BJ (cell line): Measurements from ENCODE around the gene SCAMP5. TPM values are rescaled to one million over a fixed set of nuclear protein-coding genes. Genes with fewer than 3 reads are reported as not detected.

Experiments used
- CTCF ChIA-PET: fragments of 350-600 bp; formaldehyde crosslinking; extraction: SDS; loops from one replicate; lab custom pipeline; 2021; ENCODE audit warnings: antibody characterized with exemption, inconsistent platforms; lab: Yijun Ruan, JAX
- POLR2A ChIA-PET: fragments of 300-600 bp; sonication (Branson Sonifier 250); formaldehyde crosslinking; extraction: SDS; loops from one replicate; lab custom pipeline; 2021; ENCODE audit warnings: antibody characterized with exemption; lab: Charles Lee
- DNase-seq: peaks from one replicate; pipeline ENCODE4 v3.0.0-alpha.2; 2011; ENCODE audit warnings: low read depth
- H3K27me3 ChIP-seq: 2 replicates; pipeline ENCODE4 v1.6.0; 2011; ENCODE audit warnings: low read length; ENCODE audit not compliant: control insufficient read depth, insufficient read depth
- H3K36me3 ChIP-seq: 2 replicates; pipeline ENCODE4 v1.5.1; 2011; ENCODE audit warnings: low read length; ENCODE audit not compliant: control insufficient read depth, insufficient read depth
- H3K4me3 ChIP-seq: 2 replicates; pipeline ENCODE4 v1.5.1; 2011; ENCODE audit warnings: low read depth, mild to moderate bottlenecking, control low read depth, low read length
- polyA plus RNA-seq: library from polyadenylated mRNA; depleted of rRNA; stranded (reverse); fragments of >200 nt; gene quantifications from 2 replicates; pipeline ENCODE4 v1.2.3, GENCODE V29; 2011
- TF ChIP-seq, protein P1 (sequence below): IDR thresholded peaks from 2 replicates; pipeline ENCODE4 v1.5.1; 2011; ENCODE audit warnings: low read depth, mild to moderate bottlenecking, control low read depth, inconsistent platforms, low read length, moderate library complexity; ENCODE audit not compliant: insufficient read depth

Gene SCAMP5
- polyA plus RNA-seq, 1 experiment: 3.6 TPM

DNA sequence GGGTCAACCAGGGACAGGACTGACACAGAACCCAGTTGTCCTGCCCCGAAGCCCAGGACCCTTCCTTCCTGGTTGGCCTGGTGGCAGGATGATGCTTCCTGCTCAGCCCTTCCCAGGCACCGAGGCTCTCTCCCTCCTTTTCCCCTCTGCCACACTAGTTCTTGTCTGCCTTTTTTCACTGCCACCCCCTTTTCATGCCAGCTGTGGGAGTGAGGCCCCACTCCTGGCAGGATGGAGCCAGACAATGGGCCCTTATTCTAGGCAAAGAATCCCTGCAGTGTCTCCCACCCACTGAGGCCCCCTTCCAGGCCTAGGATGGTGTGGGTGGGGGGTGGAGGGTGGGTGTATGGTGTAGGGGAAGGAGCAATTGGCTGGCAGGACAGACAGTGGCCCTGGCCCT is 1.1 kb upstream of the SCAMP5 start:
- no peak overlapping the region for H3K4me3 ChIP-seq
- TF ChIP-seq, protein P1, sequence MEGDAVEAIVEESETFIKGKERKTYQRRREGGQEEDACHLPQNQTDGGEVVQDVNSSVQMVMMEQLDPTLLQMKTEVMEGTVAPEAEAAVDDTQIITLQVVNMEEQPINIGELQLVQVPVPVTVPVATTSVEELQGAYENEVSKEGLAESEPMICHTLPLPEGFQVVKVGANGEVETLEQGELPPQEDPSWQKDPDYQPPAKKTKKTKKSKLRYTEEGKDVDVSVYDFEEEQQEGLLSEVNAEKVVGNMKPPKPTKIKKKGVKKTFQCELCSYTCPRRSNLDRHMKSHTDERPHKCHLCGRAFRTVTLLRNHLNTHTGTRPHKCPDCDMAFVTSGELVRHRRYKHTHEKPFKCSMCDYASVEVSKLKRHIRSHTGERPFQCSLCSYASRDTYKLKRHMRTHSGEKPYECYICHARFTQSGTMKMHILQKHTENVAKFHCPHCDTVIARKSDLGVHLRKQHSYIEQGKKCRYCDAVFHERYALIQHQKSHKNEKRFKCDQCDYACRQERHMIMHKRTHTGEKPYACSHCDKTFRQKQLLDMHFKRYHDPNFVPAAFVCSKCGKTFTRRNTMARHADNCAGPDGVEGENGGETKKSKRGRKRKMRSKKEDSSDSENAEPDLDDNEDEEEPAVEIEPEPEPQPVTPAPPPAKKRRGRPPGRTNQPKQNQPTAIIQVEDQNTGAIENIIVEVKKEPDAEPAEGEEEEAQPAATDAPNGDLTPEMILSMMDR: no peak
- DNase-seq: no peak
- ChIA-PET CTCF (interaction anchor here (1.5 kb wide), 1 partner anchor 9 kb away, joined by 3 read pairs; no protein-coding TSS in a partner anchor), POLR2A (no interaction called here)
- H3K27me3 ChIP-seq: peaks cover 15% of the 10 kb centered on the region
- H3K36me3 ChIP-seq: no peaks in the 10 kb centered on the region

DNA sequence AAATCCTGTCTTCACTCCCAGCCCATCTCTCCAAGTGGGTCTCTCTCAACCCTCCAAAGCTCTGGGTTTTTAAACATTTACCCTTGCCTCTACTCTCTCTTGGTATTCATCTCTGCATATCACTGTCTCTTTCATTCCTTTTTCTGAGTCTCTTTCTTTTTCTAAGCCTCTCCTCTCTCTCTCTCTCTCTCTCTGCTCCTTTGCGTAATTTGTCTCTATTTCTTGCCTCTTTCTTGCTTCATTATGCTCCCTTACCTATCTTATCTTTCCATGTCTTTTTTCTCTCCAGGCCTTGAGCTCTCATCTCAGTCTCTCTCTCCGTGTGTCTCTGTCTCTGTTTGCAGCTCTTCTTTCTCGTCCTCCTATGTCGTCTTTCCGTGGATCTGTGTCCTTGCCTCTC is 678 bp upstream of the SCAMP5 start:
- Histone ChIP-seq H3K27me3 (peaks cover 15% of the 10 kb centered on the region), H3K36me3 (no peaks in the 10 kb centered on the region), H3K4me3 (no peak overlapping the region)
- DNase-seq: no peak
- CTCF ChIA-PET: interaction anchor here (0.8 to 1.5 kb wide), 3 partner anchors 9 to 44 kb away, joined by 3 to 4 read pairs (median 3); no protein-coding TSS in a partner anchor
- POLR2A ChIA-PET: no interaction called here
- TF ChIP-seq, protein P1: no peak

DNA sequence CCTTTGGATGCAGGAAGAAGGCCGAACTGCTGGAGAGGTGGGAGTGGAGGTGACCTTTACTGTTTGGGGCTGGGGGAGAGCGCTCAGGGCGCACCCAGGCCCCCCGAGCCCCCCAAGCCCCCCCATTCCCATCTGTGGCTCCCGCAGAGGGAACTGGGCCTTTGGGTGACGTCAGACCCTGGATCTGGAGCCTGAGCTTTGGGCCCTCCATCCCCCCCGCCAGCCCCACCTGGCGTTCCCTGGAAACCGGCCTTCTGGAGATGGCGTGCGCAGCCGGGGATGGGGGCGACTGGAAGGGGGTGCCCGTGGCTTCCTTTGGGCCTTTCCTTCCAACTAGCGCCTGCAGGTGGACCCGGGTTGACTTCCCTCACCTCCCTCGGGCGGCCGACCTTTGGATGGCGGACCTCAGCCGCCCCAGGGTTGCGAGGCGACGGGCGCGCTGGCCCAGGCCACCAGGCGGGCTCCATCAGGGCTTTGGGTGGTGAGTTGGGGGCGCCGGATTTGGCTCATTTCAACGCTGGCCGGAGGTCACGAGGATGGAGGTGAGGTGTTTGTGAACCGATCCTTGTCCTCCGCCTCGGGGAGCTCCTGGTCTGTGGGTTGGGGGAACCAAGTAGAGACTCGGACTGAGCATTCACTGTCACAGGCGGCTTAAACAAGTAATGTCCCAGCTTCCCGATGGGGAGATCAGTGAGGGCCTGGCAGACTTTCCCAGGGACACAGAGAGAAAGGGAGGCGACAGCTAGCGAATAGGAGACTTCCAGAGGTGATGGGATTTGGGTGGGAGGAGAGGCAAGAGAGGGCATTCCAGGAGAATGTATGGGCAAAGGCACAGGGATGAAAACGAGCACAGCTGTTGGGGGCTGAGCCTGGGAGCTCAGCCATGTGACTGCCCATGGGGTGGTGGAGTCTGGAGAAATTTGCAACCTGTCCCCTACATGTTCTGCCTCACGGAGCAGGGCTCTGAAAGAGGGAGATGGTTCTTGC is 709 bp downstream of the SCAMP5 start:
- TF ChIP-seq, protein P1: no peak
- POLR2A ChIA-PET: no interaction called here
- Histone ChIP-seq H3K4me3 (peak overlapping the region; percentile 70), H3K27me3 (peaks cover 15% of the 10 kb centered on the region), H3K36me3 (no peaks in the 10 kb centered on the region)
- DNase-seq: no peak
- CTCF ChIA-PET: interaction anchor here (1.3 to 1.5 kb wide), 2 partner anchors 11 to 22 kb away, joined by 3 read pairs; no protein-coding TSS in a partner anchor

DNA sequence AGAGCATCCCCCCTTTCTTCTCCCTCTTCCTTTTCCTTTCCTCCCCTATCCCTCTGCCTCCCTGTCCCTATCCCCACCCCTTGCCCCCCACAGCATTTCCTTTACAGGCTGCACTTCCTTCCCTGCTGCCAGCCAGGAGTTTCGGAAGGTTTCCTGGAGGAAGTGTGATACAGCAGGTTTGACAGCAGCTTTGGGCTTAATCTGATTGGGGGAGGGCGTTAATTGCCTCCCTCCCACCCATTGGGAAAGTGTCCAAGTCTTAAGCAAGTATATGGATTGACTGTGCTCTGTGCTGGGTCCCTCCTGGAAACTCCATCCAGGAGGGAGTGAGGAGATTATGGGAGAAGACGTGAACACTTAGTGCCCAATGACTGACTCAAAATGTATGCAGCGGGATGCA is 1.8 kb downstream of the SCAMP5 start:
- TF ChIP-seq, protein P1: no peak
- H3K4me3 ChIP-seq: no peak overlapping the region
- H3K27me3 ChIP-seq: peaks cover 15% of the 10 kb centered on the region
- no peak for DNase-seq
- ChIA-PET POLR2A (no interaction called here), CTCF (no interaction called here)
- no peaks in the 10 kb centered on the region for H3K36me3 ChIP-seq

DNA sequence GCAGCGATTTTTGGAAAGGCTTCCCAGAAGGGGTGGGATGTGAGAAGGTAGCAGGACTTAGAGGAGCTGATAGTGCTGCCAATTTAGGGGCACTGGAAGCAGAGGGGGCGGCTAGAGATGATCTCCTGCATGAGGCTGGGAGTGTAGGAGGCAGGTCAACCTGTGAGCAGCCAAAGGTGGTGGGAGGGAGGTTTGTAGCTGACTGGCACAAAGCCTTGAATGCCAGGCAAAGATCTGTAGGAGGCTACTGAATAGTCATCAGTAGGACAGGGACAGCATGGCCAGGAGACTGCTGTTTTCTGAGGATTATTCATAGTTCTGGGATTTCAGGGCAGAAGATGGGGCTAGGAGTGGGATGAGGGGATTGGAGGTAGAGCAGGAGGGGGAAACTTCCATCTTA is 2.2 kb downstream of the SCAMP5 start:
- Histone ChIP-seq H3K4me3 (no peak overlapping the region), H3K36me3 (no peaks in the 10 kb centered on the region), H3K27me3 (peaks cover 15% of the 10 kb centered on the region)
- ChIA-PET CTCF (no interaction called here), POLR2A (no interaction called here)
- DNase-seq: no peak
- TF ChIP-seq, protein P1: no peak
